HG03520 (cell line): ENCODE data around the gene MEIKIN.
A peak's percentile ranks its signal among the peaks of the same experiment; 100 is the strongest.
"Not testable (repeated sequence)": the region's sequence is repeated elsewhere in the genome, so short reads cannot be mapped to it uniquely, and the experiment has no call there.

Experiments used
- ATAC-seq: cut with Tn5 transposase; IDR thresholded peaks from one replicate; pipeline ENCODE4 v1.9.1; 2021; ENCODE audit warnings: mild to moderate bottlenecking, moderate library complexity; ENCODE audit not compliant: unreplicated experiment

The MEIKIN gene

DNA sequence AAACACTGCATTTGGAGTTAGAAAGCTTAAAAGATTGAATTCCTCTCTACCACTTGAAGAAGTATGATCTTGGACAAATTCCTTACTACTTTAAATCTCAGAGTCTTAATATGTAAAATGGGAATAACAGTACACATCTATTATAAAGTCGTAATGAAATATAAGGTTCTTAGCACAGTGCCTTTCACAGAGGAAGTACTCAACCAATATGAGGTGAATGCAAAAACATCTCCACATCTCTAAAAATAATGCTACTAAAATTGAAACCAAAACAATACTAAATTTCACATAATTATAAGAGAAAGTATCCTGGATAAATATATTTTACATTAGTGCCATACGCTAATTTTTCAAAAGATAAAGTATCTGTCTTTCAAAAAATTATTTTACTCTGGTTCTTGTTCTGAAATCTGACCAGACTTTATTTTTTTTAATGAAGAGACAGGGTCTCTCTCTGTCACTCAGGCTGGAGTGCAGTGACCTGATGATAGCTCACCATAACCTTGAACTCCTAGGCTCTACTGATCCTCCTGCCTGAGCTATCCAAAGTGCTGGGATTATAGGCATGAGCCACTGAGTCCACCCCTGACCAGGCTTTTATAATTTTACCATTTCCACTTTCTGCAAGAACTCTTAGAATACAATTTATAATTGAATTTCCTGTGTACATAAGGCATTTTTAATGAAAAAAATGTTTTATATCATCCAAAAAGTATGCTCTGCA is 127.3 kb downstream of the MEIKIN start:
- no peak for ATAC-seq

DNA sequence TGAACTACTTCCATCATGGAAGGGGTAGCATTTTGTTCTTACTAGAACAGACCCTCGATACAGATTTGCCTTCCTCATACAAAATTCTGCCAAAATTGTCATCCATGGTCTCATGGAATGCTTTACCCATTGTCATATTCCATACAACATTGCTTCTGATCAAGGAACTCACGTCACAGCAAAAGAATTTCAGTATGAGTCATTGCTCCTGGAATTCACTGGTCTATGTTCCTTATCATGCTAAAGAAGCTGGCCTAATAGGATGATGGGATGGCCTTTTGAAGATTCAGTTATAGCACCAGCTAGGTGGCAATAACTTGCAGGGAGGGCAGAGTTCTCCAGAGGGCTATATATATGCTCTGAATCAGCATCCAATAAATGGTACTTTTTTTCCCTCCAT is 130.5 kb downstream of the MEIKIN start:
- no peak for ATAC-seq

DNA sequence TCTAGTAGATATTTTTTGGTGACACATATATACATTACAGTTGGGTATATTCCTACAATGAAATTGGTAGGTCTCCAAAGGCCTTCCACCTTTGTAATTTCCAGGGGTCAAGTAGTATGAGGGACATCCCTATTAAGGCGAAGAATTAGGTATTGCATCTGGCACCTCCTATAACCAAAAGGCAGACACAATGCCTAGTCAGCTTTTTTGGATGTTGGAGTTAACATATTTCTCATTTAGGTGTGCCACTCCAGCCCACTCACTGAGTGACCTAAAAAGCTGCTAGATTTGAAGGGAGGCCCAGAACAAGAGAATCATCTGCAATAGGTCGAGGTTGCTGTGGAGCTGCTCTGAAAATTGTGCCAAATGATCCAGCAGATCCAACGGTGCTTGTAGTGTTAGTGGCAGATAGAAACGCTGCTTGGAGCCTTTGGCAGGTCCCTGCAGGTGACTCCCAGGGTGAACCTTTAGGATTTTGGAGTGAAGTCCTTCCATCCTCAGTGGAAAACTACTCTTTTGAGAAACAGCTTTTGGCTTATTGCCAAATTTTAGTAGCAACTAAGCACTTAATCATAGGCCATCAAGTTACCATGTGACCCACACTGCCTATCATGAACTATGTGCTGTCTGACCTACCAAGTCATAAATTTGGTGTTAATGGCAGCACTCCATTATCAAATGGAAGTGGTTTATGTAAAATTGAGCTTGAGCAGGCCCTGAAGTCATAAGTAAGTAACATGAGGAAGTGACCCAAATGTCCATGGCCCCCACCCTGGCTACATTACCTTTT is 132.9 kb downstream of the MEIKIN start:
- no peak for ATAC-seq

DNA sequence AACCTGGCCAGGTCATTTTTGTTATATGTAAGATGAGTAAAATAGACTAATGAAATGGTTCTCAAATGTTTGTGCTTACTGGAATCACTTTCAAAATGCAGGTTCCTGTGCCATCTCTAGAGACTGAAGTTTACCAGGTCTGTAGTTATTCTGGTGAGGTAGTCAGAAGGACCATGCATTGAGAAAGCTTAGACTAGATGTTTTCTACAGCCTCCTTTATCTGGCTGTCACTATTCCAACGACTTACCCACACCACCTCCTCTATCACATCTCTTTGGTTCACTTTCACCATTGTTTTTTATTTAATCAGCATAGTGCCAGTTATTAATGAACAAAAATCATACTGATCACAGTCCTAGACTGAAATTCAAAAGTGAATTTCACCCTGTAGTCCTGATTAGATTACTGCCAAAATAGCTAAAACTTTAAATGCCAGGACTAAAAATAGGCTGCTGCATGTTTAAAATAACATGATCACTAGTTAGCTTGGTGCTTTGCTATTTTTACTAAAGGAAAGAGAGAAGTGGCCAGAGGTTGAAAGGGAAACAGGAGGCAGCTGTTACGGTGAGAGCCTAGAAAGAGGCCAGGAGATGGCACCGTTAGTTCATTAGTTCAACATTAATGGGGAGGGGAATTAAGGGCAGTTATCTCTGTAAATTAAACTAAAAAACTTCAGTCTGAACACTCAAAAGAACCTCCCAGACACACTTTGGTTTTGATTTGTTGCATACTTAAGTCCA is 134.8 kb downstream of the MEIKIN start:
- ATAC-seq, result no peak

DNA sequence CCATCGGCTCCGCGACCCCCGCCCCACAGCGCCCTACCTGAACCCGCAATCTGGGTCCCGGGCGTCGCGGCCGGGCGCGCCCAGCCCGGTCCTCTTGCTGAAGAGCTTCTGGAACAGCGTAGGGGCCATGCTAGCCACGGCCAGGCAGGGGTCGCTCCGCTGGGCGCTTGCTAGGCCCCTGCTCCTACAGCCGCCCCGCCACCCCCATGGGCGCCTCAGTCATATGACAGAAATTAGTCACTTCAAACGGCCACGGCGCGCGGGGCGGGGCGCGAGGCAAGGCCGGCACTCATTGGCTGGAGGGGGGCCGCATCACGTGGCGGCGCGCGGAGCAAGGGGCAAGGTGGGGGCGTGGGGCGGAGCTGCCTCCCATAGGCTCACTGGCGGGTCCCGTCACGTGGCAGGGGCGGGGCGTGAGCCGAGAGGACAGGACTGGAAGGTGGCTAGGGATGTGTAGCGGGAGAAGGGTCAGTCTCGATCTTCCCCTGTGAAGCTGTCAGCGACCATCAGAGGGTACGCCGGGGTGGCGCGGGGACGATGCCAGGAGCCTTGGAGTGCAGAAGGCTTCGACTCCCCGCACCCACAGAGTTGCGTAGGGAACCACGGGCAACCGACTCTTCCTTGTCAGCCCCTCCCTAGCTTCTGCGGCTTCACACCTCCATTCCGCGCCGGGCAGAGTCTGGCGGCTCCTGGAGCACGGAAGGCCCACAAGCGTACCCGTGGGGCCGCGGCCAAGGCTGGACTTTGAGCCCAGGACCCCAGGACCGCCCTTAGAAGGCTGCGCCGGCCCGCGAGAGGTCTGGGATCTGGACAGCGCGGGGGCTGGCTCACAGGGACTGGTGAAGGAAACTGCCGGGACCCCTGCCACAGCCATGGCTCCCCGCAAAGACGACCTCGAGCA is 148.4 kb downstream of the MEIKIN start, which contains the start of gene FNIP1:
FNIP1 (minus strand) TSS at position 225 of the 901 bp plus-strand sequence; CDS start at position 129, 96 bp downstream.
- peak; percentile 91 for ATAC-seq

DNA sequence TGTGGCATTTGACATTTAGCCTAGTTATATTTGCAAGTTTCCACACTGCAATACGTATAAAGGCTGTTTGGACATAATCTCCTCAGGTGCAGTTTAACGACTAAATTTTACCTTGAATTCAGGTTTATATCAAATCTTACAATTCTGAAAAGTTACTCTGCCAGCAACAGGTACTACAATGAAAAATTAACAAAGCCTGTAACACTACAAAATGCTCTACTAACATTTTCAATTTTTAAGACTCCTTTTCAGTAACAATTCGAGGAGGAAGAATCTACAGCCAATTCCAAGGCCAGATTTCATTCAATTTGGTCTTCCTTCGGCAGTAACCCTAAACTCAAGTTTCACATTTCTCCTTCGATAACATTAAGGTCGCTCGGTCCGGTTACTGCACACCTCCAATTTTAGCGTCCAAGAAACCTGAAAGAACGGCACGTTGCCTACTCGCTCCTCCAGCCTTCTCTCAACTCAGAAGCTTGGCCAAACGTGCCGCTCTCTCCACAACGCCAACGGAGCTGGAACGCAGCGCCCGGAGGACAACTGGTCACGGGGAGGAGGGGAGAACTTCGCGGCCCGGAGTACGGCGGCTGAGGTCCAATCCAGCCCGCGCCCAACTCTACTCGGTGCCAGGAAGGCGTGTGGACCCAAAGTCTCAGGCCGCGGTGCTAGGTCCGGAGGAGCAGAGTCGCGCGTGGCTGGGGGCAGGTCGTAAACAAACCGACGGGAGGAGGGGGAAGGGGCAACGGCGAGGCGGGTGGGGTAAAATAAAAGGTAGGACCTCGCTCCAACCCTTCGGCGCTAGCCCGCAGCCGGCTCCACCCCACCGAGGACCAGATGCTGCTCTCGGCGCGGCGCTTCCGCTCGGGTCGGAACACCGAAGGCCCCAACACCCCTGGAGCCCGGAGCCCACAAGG is 149.3 kb downstream of the MEIKIN start:
- peak; percentile 21 for ATAC-seq

DNA sequence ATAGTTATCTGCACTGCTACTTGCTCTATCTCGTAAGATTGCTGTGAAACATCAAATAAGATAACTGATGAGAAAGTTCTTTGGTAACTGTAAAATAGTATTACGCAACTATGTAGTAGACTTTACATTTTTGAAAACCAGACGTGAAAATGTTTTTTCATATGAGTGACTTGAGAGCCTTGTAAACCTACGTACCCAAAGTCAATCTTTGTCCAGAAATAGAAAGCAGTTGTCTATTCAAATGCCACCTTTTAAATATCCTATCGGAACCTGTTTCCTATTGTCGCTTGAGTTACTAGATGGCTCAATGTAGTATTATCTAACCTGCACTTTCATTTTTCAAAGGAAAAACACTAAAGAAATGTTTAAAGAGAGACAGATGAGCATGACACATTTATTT is 150.2 kb downstream of the MEIKIN start:
- no peak for ATAC-seq

DNA sequence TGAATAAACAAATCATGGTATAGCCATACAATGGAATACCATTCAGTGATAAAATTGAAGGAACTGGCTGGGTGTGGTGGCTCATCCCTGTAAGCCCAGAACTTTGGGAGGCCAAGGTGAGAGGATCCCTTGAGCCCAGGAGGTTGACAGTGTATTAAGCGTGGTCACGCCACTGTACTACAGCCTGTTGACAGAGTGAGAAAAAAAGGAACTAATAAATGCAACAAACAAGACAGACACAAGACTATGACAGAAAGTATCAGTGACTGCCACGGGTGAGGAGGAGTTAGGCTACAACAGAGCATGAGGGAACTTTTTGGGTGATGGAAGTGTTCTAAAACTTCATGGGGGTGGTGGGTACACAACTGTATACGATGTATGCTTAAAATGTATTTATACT is 150.9 kb downstream of the MEIKIN start:
- ATAC-seq, result no peak

DNA sequence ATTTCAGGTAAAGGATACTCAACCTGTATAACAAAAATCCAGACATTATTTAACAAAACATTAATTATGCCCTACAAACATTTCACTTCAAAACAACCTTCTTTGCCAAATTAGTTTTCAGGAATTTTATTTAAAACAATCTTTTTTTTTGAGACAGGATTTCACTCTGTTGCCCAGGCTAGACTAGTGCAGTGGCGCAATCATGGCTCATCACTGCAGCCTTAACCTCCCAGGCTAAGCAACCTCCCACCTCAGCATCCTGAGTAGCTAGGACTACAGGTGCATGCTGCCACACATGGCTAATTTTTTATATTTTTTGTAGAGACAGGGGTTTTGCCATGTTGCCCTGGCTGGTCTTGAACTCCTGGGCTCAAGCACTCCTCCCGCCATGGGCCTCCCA is 152.6 kb downstream of the MEIKIN start:
- ATAC-seq, result no peak

DNA sequence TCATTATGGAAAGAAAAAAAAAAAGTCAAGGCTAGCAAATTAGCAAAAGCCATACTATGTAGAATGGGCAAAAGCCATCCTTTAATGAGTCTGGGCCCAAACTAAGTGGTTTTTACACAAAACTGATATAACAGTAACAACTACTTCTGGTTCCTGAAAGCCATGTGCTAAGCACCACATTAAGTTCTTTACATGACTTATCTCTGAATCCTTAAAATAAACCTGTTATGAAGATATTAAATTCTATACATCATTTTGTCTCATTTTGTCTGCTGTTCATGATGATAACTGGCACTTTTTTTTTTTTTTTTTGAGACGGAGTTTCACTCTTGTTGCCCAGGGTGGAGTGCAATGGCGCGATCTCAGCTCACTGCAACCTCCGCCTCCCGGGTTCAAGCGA is 153.6 kb downstream of the MEIKIN start:
- ATAC-seq, result no peak

DNA sequence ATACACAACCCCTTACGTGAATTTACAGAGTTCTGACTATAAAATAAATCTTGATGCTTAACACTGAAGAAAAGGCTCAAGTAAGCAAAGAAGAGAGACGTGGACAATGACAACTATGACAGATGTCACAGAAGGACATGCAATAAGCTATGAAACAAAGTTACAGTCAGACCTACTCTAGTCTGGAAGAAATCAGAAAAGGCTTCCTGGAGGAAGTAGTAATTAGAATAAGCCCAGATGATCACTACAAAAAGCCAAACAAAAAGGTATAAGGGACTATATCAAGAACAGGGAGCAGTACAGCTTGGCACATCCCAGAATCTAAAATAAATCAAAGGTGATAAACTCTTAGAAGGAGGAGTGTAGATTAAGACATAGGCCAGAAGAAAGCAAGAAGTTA is 154.9 kb downstream of the MEIKIN start:
- no peak for ATAC-seq

DNA sequence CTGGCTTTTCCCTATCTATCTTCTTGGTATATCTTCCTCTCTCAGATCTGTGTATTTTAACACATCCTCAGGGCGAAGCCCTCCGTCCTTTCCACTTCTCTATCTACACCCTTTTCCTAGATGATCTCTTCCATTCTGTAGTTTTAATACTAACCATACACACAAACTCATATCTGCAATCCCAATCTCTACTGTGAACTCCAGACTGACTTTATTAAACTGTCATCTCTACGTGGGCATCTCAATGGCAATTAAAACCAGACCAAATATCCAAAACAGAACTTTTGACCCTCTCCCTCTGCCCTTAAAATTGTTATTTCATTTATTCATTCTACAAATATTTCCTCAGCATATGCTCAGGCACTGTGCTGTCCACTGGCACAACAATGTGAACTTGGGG is 155.7 kb downstream of the MEIKIN start:
- ATAC-seq, result no peak

DNA sequence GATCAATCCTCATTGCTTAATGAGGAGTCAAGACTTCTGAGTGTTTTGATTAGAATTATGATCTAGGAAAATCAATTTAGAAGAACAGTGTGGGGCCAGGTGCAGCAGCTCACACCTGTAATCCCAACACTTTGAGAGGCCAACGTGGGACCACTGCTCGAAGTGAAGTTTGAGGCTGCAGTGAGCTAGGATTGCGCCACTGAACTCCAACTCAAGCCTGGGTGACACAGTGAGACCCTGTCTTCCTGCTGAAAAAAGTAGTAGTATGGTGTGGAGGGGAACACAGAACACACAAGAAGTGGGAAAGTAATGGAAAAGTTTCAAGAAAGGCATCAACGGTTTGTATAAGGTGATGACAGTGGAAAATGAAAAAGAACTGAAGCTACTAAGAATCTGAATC is 157.7 kb downstream of the MEIKIN start:
- ATAC-seq, result no peak

DNA sequence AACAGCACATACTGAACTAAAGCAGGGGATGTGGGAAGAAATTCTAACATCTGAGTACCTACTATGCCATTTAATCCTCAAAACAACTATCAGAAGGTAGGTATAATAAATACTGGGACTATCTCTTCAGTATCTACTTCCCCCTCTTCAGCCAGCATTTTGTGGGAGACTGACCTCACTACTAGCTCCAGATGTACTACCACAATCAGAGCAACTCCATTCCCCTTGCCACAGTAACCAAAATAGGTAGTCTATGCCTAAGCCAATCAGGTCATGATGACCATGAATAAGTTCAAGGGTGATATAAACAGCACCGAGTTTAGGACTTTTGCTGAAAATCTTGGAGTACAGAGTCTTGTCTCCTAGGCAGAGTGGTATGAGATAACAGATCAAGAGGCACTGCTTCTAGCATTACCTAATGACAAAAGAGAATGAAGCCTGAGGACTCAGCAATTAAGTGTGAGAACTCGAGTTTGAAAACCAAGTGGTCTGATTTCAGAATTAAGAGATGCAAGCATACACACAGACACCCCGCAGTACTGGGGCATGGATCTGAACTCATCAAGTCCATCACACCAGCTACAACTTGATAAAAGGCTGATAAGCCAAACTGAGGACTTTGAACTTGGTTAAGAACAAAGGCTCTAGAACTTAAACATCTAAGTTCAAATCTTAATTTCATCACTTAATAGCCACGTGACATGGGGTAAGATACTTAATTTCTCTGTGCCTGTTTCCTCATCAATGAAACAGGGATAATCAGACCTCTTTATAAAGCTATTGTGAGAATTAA is 158.4 kb downstream of the MEIKIN start:
- ATAC-seq, result no peak

DNA sequence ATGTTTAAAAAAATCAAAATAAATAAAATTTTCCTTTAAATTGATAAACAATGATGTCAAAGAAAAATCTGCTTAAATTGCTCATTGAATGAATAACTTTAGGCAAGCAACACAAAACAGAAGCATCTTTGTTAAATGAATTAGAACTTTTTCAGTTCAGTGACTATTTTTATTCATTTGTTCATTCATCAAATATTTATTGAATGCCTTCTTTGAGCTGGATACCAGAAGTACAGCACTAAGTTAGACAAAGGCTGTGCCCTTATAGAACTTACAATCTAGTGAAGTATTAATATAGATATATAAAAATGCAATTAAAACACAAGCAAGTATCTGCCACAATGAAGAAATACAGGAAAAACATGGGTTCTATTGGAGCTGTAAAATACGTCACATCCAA is 159.4 kb downstream of the MEIKIN start:
- no peak for ATAC-seq

DNA sequence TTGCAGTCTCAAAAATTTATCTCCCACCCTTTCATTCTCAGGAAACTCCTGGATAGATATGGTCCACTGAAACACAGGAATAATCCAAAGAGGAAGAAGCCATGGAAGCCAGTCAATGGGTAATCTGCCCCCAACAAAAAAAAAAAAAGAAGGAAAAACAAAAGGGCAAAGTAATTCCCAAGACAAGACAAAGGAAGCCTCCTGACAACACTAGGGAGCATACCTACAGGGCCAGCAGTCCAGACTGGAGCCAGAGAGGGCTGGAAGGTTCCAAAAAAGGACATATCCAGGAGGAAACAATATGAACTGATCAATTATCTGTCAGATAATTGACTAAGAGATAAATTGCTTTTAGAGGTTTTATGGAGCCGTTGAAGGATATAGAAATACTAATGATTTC is 161.6 kb downstream of the MEIKIN start:
- ATAC-seq, result no peak

DNA sequence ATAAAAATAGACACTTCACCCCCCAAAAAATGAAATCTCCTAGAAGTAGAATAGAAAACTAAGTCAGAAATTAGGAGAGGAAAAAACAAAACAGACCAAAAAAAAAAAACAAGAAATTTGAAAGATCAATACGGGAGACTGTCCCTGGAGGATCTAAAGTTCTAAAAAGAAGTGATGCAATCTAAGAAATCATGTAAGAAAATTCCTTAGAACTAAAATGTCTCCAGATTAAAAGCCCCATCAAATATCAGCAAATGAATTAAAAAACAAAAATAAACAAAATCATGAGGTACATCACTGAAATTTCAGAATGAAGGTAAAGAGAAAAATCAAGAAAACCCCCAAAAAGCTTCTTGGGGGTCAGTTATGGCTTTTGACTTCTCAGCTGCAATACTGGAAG is 162.1 kb downstream of the MEIKIN start:
- ATAC-seq, result no peak

DNA sequence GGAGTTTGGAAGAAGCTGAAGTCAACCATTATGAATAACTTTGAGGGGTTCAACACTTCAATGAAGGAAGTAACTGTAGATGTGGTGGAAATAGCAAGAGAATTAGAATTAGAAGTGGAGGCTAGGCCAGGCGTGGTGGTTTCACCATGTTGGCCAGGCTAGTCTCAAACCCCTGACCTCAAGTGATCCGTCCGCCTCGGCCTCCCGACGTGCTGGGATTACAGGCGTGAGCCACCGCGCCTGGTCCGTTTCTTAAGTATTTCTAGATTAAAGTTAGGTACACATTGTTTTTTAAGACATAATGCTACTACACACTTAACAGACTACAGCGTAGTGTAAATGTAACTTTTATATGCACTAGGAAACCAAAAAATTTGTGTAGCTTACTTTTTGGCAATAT is 162.7 kb downstream of the MEIKIN start:
- ATAC-seq, result no peak

DNA sequence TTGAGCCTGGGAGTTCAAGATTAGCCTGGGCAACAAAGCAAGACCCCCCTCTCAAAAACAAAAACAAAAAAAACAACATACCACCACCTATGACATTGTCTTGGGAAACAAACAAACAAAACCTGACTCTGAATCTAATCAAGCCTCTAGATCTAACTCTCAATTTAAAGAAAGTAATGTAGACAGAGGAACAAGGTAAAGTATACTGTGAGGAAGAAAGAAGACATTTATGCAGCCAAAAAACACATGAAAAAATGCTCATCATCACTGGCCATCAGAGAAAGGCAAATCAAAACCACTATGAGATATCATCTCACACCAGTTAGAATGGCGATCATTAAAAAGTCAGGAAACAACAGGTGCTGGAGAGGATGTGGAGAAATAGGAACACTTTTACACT is 167.3 kb downstream of the MEIKIN start:
- not testable (repeated sequence) for ATAC-seq
